Ishikawa (cell line): ENCODE results near the gene CAMTA1.

Source experiments
- CEBPB ChIP-seq: IDR thresholded peaks from 2 replicates; pipeline ENCODE4 v1.6.1; 2012
- CREB1 ChIP-seq: IDR thresholded peaks from 2 replicates; pipeline ENCODE4 v1.6.1; 2012; ENCODE audit warnings: low read depth
- EGR1 ChIP-seq: IDR thresholded peaks from 2 replicates; pipeline ENCODE4 v1.6.1; 2012
- EP300 ChIP-seq: IDR thresholded peaks from 2 replicates; pipeline ENCODE4 v1.6.1; 2012; ENCODE audit warnings: borderline replicate concordance
- FOXM1 ChIP-seq: IDR thresholded peaks from 2 replicates; pipeline ENCODE4 v1.6.1; 2012; ENCODE audit warnings: low read depth, borderline replicate concordance
- NFIC ChIP-seq: IDR thresholded peaks from 2 replicates; pipeline ENCODE4 v1.6.1; 2012
- RAD21 ChIP-seq: IDR thresholded peaks from 2 replicates; pipeline ENCODE4 v1.6.1; 2012; ENCODE audit warnings: low read depth
- REST ChIP-seq: IDR thresholded peaks from 2 replicates; pipeline ENCODE4 v1.6.1; 2012; ENCODE audit warnings: low read depth, mild to moderate bottlenecking
- TAF1 ChIP-seq: IDR thresholded peaks from 2 replicates; pipeline ENCODE4 v1.6.1; 2012; ENCODE audit warnings: low read depth, mild to moderate bottlenecking
- TCF12 ChIP-seq: IDR thresholded peaks from 2 replicates; pipeline ENCODE4 v1.6.1; 2012; ENCODE audit warnings: low read depth
- TEAD4 ChIP-seq: IDR thresholded peaks from 2 replicates; pipeline ENCODE4 v1.6.1; 2012
- YY1 ChIP-seq: IDR thresholded peaks from 2 replicates; pipeline ENCODE4 v1.6.1; 2012; ENCODE audit warnings: low read depth
- ZBTB7A ChIP-seq: IDR thresholded peaks from 2 replicates; pipeline ENCODE4 v1.6.1; 2012; ENCODE audit warnings: low read depth
- TF ChIP-seq, protein P1 (sequence below): IDR thresholded peaks from 2 replicates; pipeline ENCODE4 v1.6.1; 2012
- TF ChIP-seq, protein P2 (sequence below): IDR thresholded peaks from 2 replicates; pipeline ENCODE4 v1.6.1; 2012

CAMTA1 gene

GRCh38 chr1:7303554-7304317 is 518.5 kb downstream of the CAMTA1 start:
- no peak for TF ChIP-seq ZBTB7A
- TF ChIP-seq, protein P1, sequence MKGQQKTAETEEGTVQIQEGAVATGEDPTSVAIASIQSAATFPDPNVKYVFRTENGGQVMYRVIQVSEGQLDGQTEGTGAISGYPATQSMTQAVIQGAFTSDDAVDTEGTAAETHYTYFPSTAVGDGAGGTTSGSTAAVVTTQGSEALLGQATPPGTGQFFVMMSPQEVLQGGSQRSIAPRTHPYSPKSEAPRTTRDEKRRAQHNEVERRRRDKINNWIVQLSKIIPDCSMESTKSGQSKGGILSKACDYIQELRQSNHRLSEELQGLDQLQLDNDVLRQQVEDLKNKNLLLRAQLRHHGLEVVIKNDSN, result no peak
- TF ChIP-seq TAF1, result no peak
- no peak for TF ChIP-seq TEAD4
- TF ChIP-seq RAD21, result no peak
- no peak for TF ChIP-seq EP300
- TF ChIP-seq FOXM1, result no peak
- TF ChIP-seq NFIC, result no peak
- TF ChIP-seq, protein P2, sequence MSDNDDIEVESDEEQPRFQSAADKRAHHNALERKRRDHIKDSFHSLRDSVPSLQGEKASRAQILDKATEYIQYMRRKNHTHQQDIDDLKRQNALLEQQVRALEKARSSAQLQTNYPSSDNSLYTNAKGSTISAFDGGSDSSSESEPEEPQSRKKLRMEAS, result no peak
- TF ChIP-seq CEBPB, result no peak
- no peak for TF ChIP-seq YY1
- TF ChIP-seq EGR1, result no peak
- no peak for TF ChIP-seq REST
- no peak for TF ChIP-seq TCF12
- TF ChIP-seq CREB1, result no peak

GRCh38 chr1:7313081-7313546 is 527.9 kb downstream of the CAMTA1 start:
- TF ChIP-seq RAD21 (no peak), TEAD4 (no peak), CREB1 (no peak), EP300 (no peak), YY1 (no peak), CEBPB (no peak), NFIC (no peak), TAF1 (no peak), FOXM1 (no peak), REST (no peak), EGR1 (no peak), TCF12 (no peak)
- TF ChIP-seq, protein P1, result no peak
- TF ChIP-seq, protein P2, result no peak

GRCh38 chr1:7313826-7314225 is 528.6 kb downstream of the CAMTA1 start:
- TF ChIP-seq CEBPB (no peak), ZBTB7A (no peak), NFIC (no peak), TAF1 (no peak)
- TF ChIP-seq, protein P1, result no peak

DNA sequence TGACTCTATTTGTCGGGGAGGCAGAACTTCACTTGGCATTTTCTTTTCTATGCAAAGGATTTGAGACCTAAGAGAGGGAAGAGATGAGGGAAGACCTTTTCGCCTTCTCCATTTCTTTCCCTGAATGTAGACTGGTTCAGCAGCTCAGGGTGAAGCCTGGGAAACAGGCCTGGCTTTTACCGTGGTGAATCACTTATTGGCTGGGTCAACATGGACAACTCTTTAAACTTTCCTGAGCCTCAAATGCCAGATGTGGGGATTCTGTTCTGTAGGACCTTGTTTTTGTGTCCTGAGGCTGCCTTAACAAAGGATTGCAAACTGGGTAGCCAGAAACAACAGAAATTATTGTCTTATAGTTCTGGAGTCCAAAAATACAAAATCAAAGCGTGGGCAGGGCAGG is 530.1 kb downstream of the CAMTA1 start:
- TF ChIP-seq EP300, result no peak
- no peak for TF ChIP-seq EGR1
- no peak for TF ChIP-seq REST
- TF ChIP-seq FOXM1, result no peak
- TF ChIP-seq, protein P1, result no peak
- TF ChIP-seq TAF1, result no peak
- no peak for TF ChIP-seq ZBTB7A
- no peak for TF ChIP-seq YY1
- no peak for TF ChIP-seq TCF12
- no peak for TF ChIP-seq NFIC
- TF ChIP-seq RAD21, result no peak
- TF ChIP-seq, protein P2, result no peak
- TF ChIP-seq TEAD4, result no peak
- TF ChIP-seq CEBPB, result no peak
- TF ChIP-seq CREB1, result no peak
